NCI-H446 treated with DMSO at 0.1 percent for 48 hours (cell line): Measurements from ENCODE around the gene SHISA7.
"Not testable (repeated sequence)": the region's sequence is repeated elsewhere in the genome, so short reads cannot be mapped to it uniquely, and the experiment has no call there.

Experiments used
- DNase-seq: peaks from one replicate; lab custom pipeline; 2025; lab: John Stamatoyannopoulos, UW

The SHISA7 gene

DNA sequence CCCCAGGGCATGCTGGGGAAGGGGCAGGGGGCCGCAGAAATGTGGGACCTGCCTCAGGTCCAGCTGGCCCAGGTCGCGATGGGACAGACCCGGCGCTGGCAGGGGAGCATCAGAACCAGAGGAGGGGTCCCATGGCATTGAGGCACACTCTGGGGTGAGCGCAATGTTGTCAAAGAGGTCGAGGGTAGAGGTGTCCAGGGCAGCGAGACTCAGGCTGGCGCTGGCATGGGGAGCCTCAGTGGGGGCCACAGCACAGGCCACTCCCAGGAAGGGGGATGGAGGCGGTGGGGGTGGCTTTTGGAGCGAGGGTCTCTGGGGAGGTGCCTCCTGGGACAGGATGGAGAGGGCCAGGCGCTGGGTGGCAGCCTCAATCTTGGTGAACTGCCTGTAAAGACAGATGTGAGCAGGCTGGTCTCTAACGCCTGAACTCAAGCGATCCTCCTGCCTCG is 20.5 kb upstream of the SHISA7 start:
- no peak for DNase-seq

- DNase-seq, result no peak
These were observed 19.6 kb upstream of the SHISA7 start for GRCh38 chr19:55462722-55463121.

GRCh38 chr19:55461974-55462626 is 19.0 kb upstream of the SHISA7 start:
- no peak for DNase-seq

DNA sequence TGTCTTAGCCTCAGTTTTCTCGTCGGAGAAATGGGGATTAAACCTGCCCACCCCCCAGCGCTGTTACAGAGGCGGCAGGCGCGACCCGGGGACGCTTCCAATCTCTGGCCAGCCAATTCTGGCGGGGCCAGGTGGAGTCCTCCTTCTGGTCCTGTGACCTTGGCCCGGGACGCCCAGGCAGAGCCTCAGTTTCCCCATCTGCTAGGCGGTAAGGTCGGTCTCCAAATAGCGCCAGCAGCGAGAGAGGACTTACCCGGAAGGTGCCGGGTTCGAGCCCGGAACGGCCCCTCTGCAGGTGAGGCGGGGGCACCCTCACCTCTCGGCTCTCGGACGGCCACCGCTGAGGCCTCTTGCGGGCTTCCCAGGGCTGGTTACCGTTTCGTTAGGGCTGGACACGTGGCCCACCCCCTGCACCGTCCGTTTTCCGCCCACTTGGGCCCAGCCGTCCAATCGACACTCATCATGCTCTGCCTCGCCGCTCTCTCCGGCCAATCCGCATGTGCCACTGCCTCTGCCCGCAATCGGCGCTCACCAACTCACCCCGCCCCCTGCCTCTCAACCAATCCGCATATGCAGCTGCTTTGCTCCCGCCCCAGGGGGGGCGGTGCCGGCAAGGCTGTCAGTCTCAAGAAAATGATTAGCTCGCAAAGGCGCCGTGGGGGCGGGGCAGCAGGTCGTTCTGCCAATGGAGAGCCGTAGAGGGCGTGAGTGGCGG is 18.3 kb upstream of the SHISA7 start, which contains the start of gene ISOC2:
Gene ISOC2, minus strand, starts transcription at position 384 of the 715 bp plus-strand sequence. CDS start 5,156 bp downstream, outside the sequence.
- DNase-seq, result peak; percentile 99

DNA sequence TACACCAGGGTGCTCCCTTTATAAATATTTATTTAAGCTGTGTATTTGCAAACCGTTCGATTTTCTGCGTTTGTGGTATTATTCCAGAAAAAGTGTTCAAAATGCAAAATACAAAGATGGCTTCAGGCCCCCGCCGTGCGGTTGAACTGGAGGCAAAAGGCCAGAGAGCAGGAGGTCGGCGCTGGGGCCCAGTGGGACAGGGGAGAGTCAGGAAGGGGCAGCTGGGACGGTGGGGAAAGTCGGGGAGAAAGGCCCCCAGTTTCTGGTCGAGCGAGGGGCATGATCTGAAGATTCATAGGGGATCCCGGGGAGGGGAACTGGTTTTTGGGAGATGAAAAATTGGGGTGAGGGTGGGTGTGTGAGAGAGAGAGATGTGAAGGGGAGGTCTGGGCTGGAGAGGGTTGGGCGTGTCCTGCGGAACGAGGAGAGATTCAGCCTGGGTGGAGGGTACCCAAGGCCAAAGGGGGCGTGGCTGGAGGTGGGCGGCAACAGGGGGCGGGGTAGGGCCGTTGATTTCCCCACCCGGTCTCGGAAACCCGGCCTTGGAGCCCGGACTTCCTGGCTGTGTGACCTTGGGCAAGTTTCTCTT is 17.7 kb upstream of the SHISA7 start:
- peak; percentile 36 for DNase-seq

DNA sequence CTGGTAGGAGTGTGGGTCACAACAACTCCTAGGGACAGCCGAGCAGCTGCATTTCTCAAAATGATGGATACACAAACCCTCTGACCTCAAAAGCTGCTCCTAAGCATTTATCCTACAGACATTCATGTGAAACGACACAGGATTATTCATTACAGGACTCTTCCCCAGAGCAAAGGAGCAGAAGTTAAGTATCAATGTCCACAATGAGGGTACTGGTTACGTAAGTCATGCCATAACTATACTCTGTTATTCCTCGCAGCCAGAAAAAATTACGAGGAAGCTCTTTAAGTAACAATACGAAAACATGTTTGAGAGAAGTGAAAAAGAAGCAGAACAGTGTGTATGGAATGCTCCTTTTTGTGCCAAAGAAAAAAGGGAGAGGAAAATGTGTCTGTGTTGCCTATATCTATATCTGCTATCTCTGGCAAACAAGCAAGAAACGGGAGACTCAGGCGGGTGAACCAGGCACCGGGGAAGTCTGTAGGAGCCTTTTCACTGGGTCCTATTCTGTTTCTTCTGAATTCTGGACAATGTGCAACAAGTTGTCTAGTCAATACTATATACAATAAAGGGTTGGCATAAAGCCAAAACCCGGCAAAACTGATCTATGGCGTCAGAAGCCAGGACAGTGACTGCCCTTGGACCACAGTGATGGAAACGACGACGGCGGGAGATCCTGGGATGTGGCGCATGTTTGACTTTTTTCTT is 17.0 kb upstream of the SHISA7 start:
- no peak for DNase-seq

DNA sequence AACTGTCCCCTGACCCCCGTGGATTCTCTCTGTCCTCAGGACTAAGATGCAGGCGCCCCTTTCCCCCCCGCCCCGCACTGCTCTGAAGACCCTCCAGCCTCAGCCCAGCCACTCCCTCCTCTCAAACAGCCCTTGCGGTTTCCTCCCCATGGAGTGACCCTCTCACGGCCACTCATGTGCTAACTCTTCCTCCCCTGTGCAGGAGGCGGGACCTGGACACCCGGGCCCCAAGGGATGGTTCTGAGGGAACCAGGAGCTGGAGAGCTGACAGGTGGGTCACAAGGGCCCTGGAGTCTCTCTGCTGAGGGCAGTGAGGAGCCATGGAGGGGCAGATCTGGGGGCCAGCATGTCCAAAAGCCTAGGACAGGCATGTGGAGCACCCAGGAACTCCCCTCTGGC is 16.4 kb upstream of the SHISA7 start:
- DNase-seq, result no peak

DNA sequence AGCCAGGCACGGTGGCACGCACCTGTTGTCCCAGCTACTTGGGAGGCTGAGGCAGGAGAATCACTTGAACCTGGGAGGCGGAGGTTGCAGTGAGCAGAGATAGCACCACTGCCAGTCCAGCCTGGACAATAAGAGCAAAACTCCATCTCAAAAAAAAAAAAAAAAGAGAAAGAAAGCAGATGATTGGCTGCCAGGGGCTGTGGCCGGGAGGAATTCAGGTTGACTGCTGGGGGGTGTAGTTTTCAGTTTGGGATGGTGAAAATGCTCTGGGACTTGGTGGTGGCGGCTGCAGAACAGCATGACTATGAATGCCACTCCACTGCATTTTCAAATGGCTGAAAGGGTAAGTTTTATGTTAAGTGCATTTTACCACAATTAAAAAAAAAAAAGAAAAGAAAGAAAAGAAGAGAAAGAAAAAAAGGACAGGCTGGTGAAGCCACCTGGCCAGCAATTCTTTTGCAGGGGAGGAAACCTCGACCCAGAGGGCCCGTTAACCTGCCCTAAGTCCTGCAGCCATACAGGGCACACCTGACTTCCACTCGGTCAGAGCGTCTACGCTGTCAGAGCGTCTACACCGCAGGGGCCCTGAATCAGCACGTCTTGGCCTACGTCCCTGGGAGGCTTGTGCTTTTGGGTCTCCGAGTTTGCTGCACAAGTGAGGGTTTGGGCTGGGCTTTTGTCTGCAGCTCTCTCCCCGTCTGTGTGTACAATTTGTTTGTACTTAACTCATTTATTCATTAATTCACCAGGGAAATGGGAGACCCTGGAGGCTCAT is 14.8 kb upstream of the SHISA7 start:
- DNase-seq, result no peak

DNA sequence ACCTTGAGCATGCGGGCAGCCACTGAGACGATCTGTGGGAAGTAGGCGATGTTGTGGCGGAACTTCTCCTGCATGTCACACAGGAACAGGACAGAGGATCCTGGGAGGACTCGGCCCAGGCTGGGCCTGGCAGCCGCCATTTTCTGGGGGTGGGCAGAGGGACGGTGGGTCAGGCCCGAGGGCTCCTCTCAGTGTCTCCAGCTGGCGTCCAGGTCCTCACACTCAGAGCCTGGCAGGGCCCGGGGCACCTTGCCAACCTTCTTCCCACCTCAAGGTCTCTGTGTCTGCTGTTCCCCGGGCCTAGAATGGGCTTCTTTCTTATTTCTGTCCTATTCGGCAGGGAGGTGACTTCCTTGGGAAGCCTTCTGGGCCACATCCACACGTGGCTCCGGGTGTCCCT is 13.2 kb upstream of the SHISA7 start:
- no peak for DNase-seq

DNA sequence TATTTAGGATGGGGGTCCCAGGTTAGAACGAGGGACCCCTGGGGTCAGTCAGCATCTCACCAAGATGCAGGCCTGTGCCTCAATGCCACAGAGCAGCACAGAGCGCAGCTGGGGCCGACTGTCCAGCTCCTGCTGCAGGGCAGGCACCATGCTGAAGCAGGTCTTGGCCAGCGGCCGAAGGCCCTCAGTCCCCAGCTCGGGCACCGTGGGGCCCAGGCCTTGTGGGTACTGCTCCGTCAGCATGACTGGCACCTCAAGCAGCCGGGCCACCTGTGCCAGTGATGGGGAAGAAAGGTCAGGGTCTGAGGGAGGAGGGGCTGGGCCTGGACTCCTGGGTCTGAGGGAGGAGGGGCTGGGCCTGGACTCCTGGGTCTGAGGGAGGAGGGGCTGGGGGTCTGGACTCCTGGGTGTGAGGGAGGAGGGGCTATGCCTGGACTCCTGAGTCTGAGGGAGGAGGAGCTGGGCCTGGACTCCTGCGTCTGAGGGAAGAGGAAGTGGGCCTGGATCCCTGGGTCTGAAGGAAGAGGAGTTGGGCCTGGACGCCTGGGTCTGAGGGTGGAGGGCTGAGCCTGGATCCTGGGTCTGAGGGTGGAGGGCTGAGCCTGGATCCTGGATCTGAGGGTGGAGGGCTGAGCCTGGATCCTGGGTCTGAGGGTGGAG is 12.6 kb upstream of the SHISA7 start:
- no peak for DNase-seq

DNA sequence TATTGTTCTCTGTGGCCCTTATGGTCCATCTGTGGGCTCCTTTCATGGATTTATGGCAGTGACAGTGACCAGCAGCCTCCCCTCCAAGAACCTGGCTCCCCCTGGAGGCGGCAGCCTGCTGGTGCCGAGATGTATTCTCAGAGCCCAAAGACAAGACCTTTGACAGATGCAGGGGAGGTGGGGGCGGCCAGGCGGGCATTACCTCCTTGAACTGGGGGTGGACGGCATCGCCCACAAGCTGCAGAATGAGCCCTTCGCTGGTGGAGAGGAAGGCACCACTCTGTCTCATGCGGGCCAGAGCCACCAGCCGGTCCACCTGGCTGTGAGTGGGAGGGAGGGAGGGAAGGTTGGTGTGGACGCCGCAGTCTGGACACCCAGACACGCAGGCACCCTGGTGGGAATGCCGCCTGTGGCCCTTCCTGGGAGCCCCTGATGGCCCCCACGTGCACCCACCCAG is 11.7 kb upstream of the SHISA7 start:
- DNase-seq, result no peak

DNA sequence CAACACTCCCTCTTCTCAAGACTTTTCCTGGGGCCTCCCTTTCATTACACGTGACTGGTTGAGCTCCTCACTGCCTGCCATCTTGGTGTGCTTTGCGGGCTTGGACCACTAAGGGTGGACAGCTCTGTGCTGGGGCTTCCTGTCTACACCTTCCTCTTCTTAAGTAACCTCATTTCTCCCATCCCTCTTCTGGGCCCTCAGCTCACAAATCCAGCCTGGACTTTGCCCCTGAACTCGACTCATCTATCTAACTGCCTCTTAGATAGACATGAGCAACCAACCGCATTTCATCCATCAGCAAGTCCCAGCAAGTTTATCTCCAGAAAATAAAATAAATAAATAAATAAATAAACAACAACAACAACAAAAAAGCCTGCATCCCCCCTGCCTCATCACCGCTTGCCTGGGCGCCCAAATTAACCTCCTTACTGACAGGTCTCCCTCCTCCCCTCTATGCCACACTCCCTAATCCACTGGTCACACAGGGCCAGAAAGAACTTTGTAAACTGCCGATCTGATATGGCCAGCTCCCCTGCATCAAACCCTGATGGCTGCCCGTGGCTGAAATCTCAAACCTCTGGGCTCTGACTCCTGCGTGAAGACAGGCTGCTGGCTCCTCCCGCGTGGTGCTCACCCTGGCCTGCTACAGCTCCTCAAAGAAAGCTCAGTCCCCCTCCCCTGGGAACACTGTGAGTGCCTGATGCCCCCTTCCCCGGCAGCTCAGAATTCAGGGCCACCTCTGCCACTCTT is 10.6 kb upstream of the SHISA7 start:
- DNase-seq, result no peak

DNA sequence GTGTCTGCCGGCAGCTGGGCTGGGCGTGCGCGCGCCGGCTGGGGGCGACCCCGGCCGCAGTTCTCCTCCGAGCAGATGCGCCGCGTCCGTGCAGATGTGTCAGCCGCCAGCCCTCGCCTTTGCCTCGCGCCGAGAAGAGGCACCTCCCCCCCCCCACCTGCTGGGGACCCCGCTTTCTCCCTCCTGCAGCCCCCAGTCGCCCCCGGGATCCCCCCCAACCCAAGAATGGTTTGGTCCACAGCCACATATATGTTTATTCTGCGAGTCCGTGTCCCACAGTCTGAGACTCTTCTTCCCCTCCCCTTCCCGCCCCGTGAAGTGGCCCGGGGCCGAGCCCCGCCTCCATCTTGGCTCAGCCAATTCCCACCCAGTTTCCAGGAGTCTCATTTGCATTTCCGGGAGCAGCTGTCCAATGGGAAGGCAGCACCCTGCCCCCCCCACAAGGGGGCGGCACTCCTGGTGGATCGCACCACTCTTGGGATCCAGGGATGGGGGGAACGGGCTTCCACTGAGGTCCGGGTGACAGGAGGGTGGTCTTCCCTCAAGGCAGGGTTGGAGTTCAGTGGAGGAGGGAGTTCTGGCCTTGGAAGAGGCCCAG is 9.7 kb upstream of the SHISA7 start:
- DNase-seq, result peak; percentile 65

- no peak for DNase-seq
These were observed 9.1 kb upstream of the SHISA7 start for GRCh38 chr19:55451965-55452748.

- no peak for DNase-seq
These were observed 8.3 kb upstream of the SHISA7 start for GRCh38 chr19:55451163-55451964.

GRCh38 chr19:55449469-55449868 is 6.4 kb upstream of the SHISA7 start:
- no peak for DNase-seq

GRCh38 chr19:55448175-55448490 is 5.0 kb upstream of the SHISA7 start:
- not testable (repeated sequence) for DNase-seq

- DNase-seq, result peak; percentile 53
These were observed 4.5 kb upstream of the SHISA7 start for GRCh38 chr19:55447421-55448174.
